ENCODE data around the gene SFMBT1.
"Not testable (repeated sequence)": the region's sequence is repeated elsewhere in the genome, so short reads cannot be mapped to it uniquely, and the experiment has no call there.

SFMBT1 gene

GRCh38 chr3:53062905-53063304, 17.0 kb upstream of the SFMBT1 start:
- no peak overlapping the region for H3K27ac ChIP-seq
- no peaks in the 10 kb centered on the region for H3K36me3 ChIP-seq (replicated peaks)
- no peaks in the 10 kb centered on the region for H3K27me3 ChIP-seq (replicated peaks)
- in situ Hi-C loops (cut with HindIII; ENCODE audit: low pct_ligation_motif_present, low sequenced_read_pairs): no loop called here
- TF ChIP-seq CTCF (IDR thresholded peaks at IDR 0.05; ENCODE audit: low read depth, low read length, missing control alignments): no peak
- DNase-seq: no peak
- H3K4me3 ChIP-seq (ENCODE audit: low read depth, low read length): no peak overlapping the region

- H3K4me3 ChIP-seq (ENCODE audit: low read depth, low read length): no peak overlapping the region
- no peak for DNase-seq
- no peaks in the 10 kb centered on the region for H3K36me3 ChIP-seq (replicated peaks)
These were observed 10.6 kb upstream of the SFMBT1 start for GRCh38 chr3:53056442-53056841.

GRCh38 chr3:53054233-53054632, 8.4 kb upstream of the SFMBT1 start:
- H3K4me3 ChIP-seq (ENCODE audit: low read depth, low read length); H3K27me3 ChIP-seq (replicated peaks); in situ Hi-C loops (cut with HindIII; ENCODE audit: low pct_ligation_motif_present, low sequenced_read_pairs); H3K27ac ChIP-seq; DNase-seq; H3K36me3 ChIP-seq (replicated peaks): not testable (repeated sequence)

More at GRCh38 chr3:53056442-53056841, 10.6 kb upstream of the SFMBT1 start:
- H3K27me3 ChIP-seq (replicated peaks): no peaks in the 10 kb centered on the region
- in situ Hi-C loops (cut with HindIII; ENCODE audit: low pct_ligation_motif_present, low sequenced_read_pairs): no loop called here
- no peak overlapping the region for H3K27ac ChIP-seq
- TF ChIP-seq CTCF (IDR thresholded peaks at IDR 0.05; ENCODE audit: low read depth, low read length, missing control alignments): peak; percentile 66

- in situ Hi-C loops (cut with HindIII; ENCODE audit: low pct_ligation_motif_present, low sequenced_read_pairs): no loop called here
- Histone ChIP-seq H3K36me3 (replicated peaks) (no peaks in the 10 kb centered on the region), H3K27me3 (replicated peaks) (no peaks in the 10 kb centered on the region), H3K4me3 (ENCODE audit: low read depth, low read length) (no peak overlapping the region), H3K27ac (no peak overlapping the region)
- TF ChIP-seq CTCF (IDR thresholded peaks at IDR 0.05; ENCODE audit: low read depth, low read length, missing control alignments): no peak
- DNase-seq: no peak
These were observed 6.1 kb upstream of the SFMBT1 start for GRCh38 chr3:53051929-53052328.

- Histone ChIP-seq H3K4me3 (ENCODE audit: low read depth, low read length) (no peak overlapping the region), H3K36me3 (replicated peaks) (no peaks in the 10 kb centered on the region), H3K27ac (no peak overlapping the region), H3K27me3 (replicated peaks) (peaks cover 3% of the 10 kb centered on the region)
- TF ChIP-seq CTCF (IDR thresholded peaks at IDR 0.05; ENCODE audit: low read depth, low read length, missing control alignments): no peak
- in situ Hi-C loops (cut with HindIII; ENCODE audit: low pct_ligation_motif_present, low sequenced_read_pairs): no loop called here
- DNase-seq: no peak
These were observed 4.1 kb upstream of the SFMBT1 start for GRCh38 chr3:53049987-53050386.

- Histone ChIP-seq H3K36me3 (replicated peaks) (no peaks in the 10 kb centered on the region), H3K27me3 (replicated peaks) (peaks cover 3% of the 10 kb centered on the region), H3K4me3 (ENCODE audit: low read depth, low read length) (peak overlapping the region; percentile 67), H3K27ac (no peak overlapping the region)
- in situ Hi-C loops (cut with HindIII; ENCODE audit: low pct_ligation_motif_present, low sequenced_read_pairs): no loop called here
- peak; percentile 9 for DNase-seq
- TF ChIP-seq CTCF (IDR thresholded peaks at IDR 0.05; ENCODE audit: low read depth, low read length, missing control alignments): peak; percentile 63
These were observed 598 bp upstream of the SFMBT1 start for GRCh38 chr3:53046171-53047170.
